ENCODE results near the gene ITPKB.
A peak's percentile ranks its signal among the peaks of the same experiment; 100 is the strongest.

The ITPKB gene

GRCh38 chr1:226632922-226633351, 106.1 kb downstream of the ITPKB start:
- H3K4me3 Mint-ChIP-seq: no peak overlapping the region
- no peaks in the 10 kb centered on the region for H3K27me3 Mint-ChIP-seq (ENCODE audit: low read depth)
- H3K9me3 Mint-ChIP-seq: no peaks in the 10 kb centered on the region
- H3K36me3 Mint-ChIP-seq (ENCODE audit: low read depth): peaks cover 30% of the 10 kb centered on the region
- H3K27ac Mint-ChIP-seq: peak overlapping the region; percentile 50
- DNase-seq (ENCODE audit: low spot score): peak; percentile 57
- H3K4me1 Mint-ChIP-seq (ENCODE audit: low read depth): peaks cover 30% of the 10 kb centered on the region

- H3K9me3 Mint-ChIP-seq: no peaks in the 10 kb centered on the region
- H3K4me1 Mint-ChIP-seq (ENCODE audit: low read depth): peaks cover 33% of the 10 kb centered on the region
- H3K27me3 Mint-ChIP-seq (ENCODE audit: low read depth): no peaks in the 10 kb centered on the region
- H3K27ac Mint-ChIP-seq: peak overlapping the region; percentile 50
- DNase-seq (ENCODE audit: low spot score): no peak
- peaks cover 30% of the 10 kb centered on the region for H3K36me3 Mint-ChIP-seq (ENCODE audit: low read depth)
- no peak overlapping the region for H3K4me3 Mint-ChIP-seq
Measured at GRCh38 chr1:226632169-226632879, 106.8 kb downstream of the ITPKB start.

GRCh38 chr1:226631229-226632000, 107.7 kb downstream of the ITPKB start:
- H3K4me1 Mint-ChIP-seq (ENCODE audit: low read depth): peaks cover 37% of the 10 kb centered on the region
- H3K27ac Mint-ChIP-seq: no peak overlapping the region
- no peak overlapping the region for H3K4me3 Mint-ChIP-seq
- peaks cover 30% of the 10 kb centered on the region for H3K36me3 Mint-ChIP-seq (ENCODE audit: low read depth)
- DNase-seq (ENCODE audit: low spot score): no peak
- no peaks in the 10 kb centered on the region for H3K27me3 Mint-ChIP-seq (ENCODE audit: low read depth)
- H3K9me3 Mint-ChIP-seq: no peaks in the 10 kb centered on the region

GRCh38 chr1:226630592-226630991, 108.5 kb downstream of the ITPKB start:
- no peak for DNase-seq (ENCODE audit: low spot score)
- Mint-ChIP-seq H3K4me3 (no peak overlapping the region), H3K9me3 (no peaks in the 10 kb centered on the region), H3K27me3 (ENCODE audit: low read depth) (no peaks in the 10 kb centered on the region), H3K27ac (no peak overlapping the region), H3K4me1 (ENCODE audit: low read depth) (peaks cover 36% of the 10 kb centered on the region), H3K36me3 (ENCODE audit: low read depth) (peaks cover 30% of the 10 kb centered on the region)

GRCh38 chr1:226629896-226630550, 109.1 kb downstream of the ITPKB start:
- no peak overlapping the region for H3K4me3 Mint-ChIP-seq
- H3K36me3 Mint-ChIP-seq (ENCODE audit: low read depth): peaks cover 25% of the 10 kb centered on the region
- H3K27ac Mint-ChIP-seq: no peak overlapping the region
- H3K9me3 Mint-ChIP-seq: no peaks in the 10 kb centered on the region
- no peaks in the 10 kb centered on the region for H3K27me3 Mint-ChIP-seq (ENCODE audit: low read depth)
- DNase-seq (ENCODE audit: low spot score): no peak
- H3K4me1 Mint-ChIP-seq (ENCODE audit: low read depth): peaks cover 30% of the 10 kb centered on the region

- no peak overlapping the region for H3K4me3 Mint-ChIP-seq
- H3K27me3 Mint-ChIP-seq (ENCODE audit: low read depth): no peaks in the 10 kb centered on the region
- DNase-seq (ENCODE audit: low spot score): no peak
- peaks cover 28% of the 10 kb centered on the region for H3K4me1 Mint-ChIP-seq (ENCODE audit: low read depth)
- H3K36me3 Mint-ChIP-seq (ENCODE audit: low read depth): peaks cover 23% of the 10 kb centered on the region
- H3K9me3 Mint-ChIP-seq: no peaks in the 10 kb centered on the region
- no peak overlapping the region for H3K27ac Mint-ChIP-seq
Measured at GRCh38 chr1:226629210-226629895, 109.7 kb downstream of the ITPKB start.

- Mint-ChIP-seq H3K27me3 (ENCODE audit: low read depth) (no peaks in the 10 kb centered on the region), H3K36me3 (ENCODE audit: low read depth) (peaks cover 20% of the 10 kb centered on the region), H3K4me1 (ENCODE audit: low read depth) (peaks cover 25% of the 10 kb centered on the region), H3K4me3 (no peak overlapping the region), H3K27ac (no peak overlapping the region), H3K9me3 (no peaks in the 10 kb centered on the region)
- no peak for DNase-seq (ENCODE audit: low spot score)
Measured at GRCh38 chr1:226628612-226629155, 110.4 kb downstream of the ITPKB start.

GRCh38 chr1:226627924-226628611, 111.0 kb downstream of the ITPKB start:
- Mint-ChIP-seq H3K27ac (no peak overlapping the region), H3K27me3 (ENCODE audit: low read depth) (no peaks in the 10 kb centered on the region), H3K9me3 (no peaks in the 10 kb centered on the region), H3K4me1 (ENCODE audit: low read depth) (peaks cover 22% of the 10 kb centered on the region), H3K36me3 (ENCODE audit: low read depth) (peaks cover 14% of the 10 kb centered on the region), H3K4me3 (no peak overlapping the region)
- DNase-seq (ENCODE audit: low spot score): peak; percentile 52

- DNase-seq (ENCODE audit: low spot score): no peak
- Mint-ChIP-seq H3K36me3 (ENCODE audit: low read depth) (peaks cover 10% of the 10 kb centered on the region), H3K4me3 (no peak overlapping the region), H3K4me1 (ENCODE audit: low read depth) (peaks cover 16% of the 10 kb centered on the region), H3K27me3 (ENCODE audit: low read depth) (peaks cover 3% of the 10 kb centered on the region), H3K27ac (peak overlapping the region; percentile 43), H3K9me3 (peaks cover 2% of the 10 kb centered on the region)
Measured at GRCh38 chr1:226627050-226627755, 111.9 kb downstream of the ITPKB start.

- peak overlapping the region; percentile 43 for H3K27ac Mint-ChIP-seq
- peak overlapping the region; percentile 48 for H3K4me3 Mint-ChIP-seq
Measured at GRCh38 chr1:226626577-226626956, 112.5 kb downstream of the ITPKB start.

GRCh38 chr1:226625832-226626576, 113.1 kb downstream of the ITPKB start:
- peak overlapping the region; percentile 49 for H3K27ac Mint-ChIP-seq
- DNase-seq (ENCODE audit: low spot score): no peak
- H3K36me3 Mint-ChIP-seq (ENCODE audit: low read depth): peaks cover 5% of the 10 kb centered on the region
- H3K27me3 Mint-ChIP-seq (ENCODE audit: low read depth): peaks cover 14% of the 10 kb centered on the region
- H3K4me3 Mint-ChIP-seq: peak overlapping the region; percentile 48
- H3K4me1 Mint-ChIP-seq (ENCODE audit: low read depth): peaks cover 15% of the 10 kb centered on the region
- H3K9me3 Mint-ChIP-seq: peaks cover 9% of the 10 kb centered on the region

More at GRCh38 chr1:226626577-226626956, 112.5 kb downstream of the ITPKB start:
- H3K36me3 Mint-ChIP-seq (ENCODE audit: low read depth): peaks cover 6% of the 10 kb centered on the region
- H3K4me1 Mint-ChIP-seq (ENCODE audit: low read depth): peaks cover 15% of the 10 kb centered on the region
- peaks cover 8% of the 10 kb centered on the region for H3K9me3 Mint-ChIP-seq
- peaks cover 9% of the 10 kb centered on the region for H3K27me3 Mint-ChIP-seq (ENCODE audit: low read depth)
- peak; percentile 82 for DNase-seq (ENCODE audit: low spot score)

- H3K4me1 Mint-ChIP-seq (ENCODE audit: low read depth): peaks cover 15% of the 10 kb centered on the region
- peaks cover 14% of the 10 kb centered on the region for H3K27me3 Mint-ChIP-seq (ENCODE audit: low read depth)
- H3K27ac Mint-ChIP-seq: no peak overlapping the region
- H3K4me3 Mint-ChIP-seq: no peak overlapping the region
- peaks cover 11% of the 10 kb centered on the region for H3K9me3 Mint-ChIP-seq
- DNase-seq (ENCODE audit: low spot score): no peak
- peaks cover 5% of the 10 kb centered on the region for H3K36me3 Mint-ChIP-seq (ENCODE audit: low read depth)
Measured at GRCh38 chr1:226625326-226625725, 113.8 kb downstream of the ITPKB start.
